ENCODE measurements around the gene USP30.

- no peak for TF ChIP-seq EZH2phosphoT487 (IDR thresholded peaks at IDR 0.05)
- no peak for TF ChIP-seq CTCF (IDR thresholded peaks at IDR 0.05)
Observed at GRCh38 chr12:109065853-109066193, 13.4 kb downstream of the USP30 start.

Measured in neural progenitor cell (in vitro differentiated cells).